ENCODE results near the gene LRRC8A.
"Not testable (repeated sequence)": the region's sequence is repeated elsewhere in the genome, so short reads cannot be mapped to it uniquely, and the experiment has no call there.

Gene LRRC8A

DNA sequence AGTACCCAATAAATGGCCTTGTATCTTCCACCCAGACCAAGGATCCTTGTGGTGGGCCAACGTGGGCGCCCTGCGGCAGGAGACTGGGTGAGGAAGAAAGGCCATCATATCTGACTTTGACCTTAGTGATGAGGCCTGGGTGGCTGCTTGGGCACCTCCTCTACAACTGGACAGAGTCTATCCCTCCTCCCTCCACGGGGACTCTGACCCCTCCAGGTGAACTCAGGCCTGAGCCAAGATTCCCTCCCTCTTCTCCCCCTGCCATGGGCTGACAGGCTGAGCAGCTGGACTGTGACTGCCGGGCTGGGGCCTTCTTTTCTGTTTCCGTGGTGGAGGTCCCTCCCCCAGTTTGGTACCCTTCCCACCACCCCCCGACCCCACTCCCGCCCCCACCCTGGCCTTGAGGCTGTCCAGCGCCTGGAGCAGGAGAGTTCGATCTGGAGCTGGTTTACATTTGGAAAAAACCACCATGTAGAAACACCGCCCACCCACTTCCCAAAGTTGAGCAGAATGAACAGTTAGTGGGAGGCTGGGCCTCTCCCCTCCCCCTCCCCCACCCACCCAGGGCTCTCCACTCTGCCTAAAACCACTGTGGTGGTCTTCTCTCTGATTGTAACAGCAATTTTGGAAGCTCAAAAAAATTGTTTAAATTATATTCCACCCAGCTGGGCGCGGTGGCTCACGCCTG lies 37.6 kb downstream of the LRRC8A start:
- in situ Hi-C loops (cut with MboI; ENCODE audit: low sequenced_read_pairs) = no loop called here

DNA sequence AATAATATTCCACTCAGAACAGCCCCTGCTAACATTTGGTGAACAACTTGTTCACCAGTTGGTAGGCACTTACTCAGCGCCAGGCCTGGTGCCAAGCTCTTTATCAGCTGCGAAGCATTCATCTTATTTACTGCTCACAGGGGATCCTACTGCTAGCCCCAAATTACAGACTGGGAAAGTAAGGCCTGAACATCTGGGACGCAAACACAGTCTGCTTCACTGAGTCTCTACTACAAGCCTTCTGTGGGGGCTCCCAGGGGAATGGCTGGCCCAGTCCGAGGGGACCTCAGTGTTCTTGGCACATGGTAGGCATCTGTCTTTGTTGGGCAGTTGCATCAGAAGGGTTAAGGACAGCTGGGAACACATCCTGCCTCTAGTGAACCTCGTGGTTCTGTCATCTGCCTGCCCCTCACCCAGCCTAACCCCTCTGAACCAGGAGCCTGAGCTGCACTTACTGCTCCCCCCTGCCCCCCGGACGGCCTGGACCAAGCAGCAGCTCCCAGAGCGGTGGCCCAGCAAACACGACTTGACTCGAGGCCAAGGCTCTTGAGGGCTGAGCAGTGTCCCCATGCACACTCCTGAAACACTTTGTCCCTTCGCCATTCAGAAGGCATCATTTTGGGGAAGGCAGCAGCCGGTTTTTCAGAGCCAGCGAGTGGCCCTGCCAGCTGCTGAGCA lies 38.6 kb downstream of the LRRC8A start, which contains the start of gene PHYHD1:
TSS of gene PHYHD1 (plus strand) at position 602 of the 678 bp plus-strand sequence. CDS start 1,342 bp downstream, outside the sequence.
- in situ Hi-C loops (cut with MboI; ENCODE audit: low sequenced_read_pairs) = no loop called here

DNA sequence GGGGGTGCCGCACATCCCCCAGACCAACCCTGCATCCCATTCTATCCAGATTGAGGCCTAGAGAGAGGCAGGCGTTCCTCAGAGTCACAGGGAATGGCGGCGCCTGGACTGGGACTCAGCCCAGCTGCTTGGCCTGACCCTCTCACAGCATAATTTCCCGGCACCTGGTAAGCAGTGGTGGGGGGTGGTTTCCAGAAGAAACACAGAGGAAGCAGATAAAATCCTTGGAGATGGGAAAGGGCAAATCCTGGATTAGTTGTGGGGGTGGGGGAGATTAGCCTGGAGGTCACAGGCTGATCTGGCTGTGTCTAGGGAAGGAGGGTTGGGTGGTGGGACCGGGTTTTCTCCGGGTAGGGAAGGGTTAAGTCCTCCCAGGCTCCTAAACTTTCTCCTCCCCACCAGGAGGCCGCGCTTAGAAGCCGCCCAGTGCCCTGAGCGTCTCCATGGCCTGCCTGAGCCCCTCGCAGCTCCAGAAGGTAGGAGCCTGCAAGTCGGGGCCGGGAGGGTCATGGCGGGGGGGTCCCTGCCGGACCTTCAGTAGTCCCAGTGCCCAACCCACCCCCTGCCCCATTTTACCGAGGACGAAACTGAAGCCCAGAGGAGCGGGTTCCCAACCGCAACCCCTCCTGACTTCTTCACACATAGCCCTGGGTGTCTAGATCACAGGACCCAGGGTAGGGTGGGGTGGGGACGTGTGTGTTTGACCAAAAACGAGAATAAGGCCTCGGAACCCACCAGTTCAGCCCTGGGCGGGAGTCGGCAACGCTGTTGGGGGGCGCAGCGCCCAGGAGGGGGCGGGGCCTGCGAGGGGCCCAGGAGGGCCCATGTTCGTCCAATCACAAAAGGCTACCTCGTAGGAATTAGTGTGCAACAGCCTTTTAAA lies 40.2 kb downstream of the LRRC8A start:
- in situ Hi-C loops (cut with MboI; ENCODE audit: low sequenced_read_pairs) = no loop called here

DNA sequence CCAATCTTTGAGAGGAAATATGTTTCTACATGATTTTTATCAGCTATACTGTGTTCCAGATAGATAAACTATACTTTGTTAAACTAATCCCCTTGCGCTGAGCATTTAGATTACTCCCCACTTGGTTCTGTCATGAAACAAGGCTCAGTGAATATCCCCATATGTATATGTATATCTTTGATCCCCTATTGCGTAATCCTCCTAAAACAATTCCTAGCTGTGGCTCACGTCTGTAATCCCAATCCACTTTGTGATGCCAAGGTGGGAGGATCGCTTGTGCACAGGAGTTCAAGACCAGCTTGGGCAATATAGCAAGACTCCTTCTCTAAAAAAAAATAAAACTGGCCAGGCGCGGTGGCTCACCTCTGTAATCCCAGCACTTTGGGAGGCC lies 41.6 kb downstream of the LRRC8A start:
- in situ Hi-C loops (cut with MboI; ENCODE audit: low sequenced_read_pairs) = no loop called here

DNA sequence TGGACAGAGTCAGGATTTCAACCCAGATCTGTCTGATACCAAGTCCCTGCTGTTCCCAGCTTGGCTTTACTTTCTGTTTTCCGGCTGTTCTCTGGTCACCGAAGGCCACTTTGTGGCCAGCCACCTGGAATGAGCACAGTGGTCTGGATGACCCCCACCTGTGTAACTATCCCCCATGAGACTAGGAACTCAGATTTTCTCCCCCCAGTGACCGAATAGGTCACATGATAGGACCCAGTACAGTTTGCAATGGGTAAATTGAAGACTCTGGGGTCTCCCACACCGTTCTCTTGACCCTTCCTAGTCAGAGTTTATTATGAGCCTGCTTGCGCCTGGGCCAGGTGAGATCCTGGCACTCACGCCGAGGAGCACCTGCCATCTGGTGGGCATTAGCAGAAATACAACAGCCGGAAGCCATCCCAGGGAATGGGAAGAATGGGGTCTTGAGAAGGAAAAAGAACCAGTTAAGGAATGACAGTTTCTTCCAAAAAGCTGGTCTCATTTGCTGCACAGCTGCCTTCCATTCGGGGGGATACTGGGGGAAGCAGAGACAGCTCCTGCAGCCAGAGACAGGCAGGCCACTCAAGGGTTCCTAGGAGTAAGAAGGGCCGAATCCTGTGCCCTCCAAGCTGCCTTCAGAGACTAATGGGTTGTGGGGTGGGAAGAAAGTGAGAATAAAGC lies 45.9 kb downstream of the LRRC8A start:
- in situ Hi-C loops (cut with MboI; ENCODE audit: low sequenced_read_pairs) = no loop called here

DNA sequence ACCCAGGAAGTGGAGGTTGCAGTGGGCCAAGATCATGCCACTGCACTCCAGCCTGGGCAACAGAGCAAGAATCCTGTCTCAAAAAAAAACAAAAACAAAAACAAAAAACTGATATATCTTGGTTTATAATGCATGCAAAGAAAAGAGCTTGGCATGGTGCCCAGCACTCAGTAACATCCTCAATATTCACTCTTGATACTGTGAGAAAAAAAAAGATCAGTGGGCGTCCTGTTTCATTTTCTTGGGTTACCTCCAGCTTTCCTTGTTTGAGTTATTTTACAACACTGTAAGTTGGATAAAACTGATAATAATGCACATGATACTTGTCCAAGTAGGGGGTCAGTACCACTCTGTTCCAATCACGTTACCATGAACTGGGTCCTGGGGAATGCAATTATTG lies 46.7 kb downstream of the LRRC8A start:
- in situ Hi-C loops (cut with MboI; ENCODE audit: low sequenced_read_pairs) = no loop called here

DNA sequence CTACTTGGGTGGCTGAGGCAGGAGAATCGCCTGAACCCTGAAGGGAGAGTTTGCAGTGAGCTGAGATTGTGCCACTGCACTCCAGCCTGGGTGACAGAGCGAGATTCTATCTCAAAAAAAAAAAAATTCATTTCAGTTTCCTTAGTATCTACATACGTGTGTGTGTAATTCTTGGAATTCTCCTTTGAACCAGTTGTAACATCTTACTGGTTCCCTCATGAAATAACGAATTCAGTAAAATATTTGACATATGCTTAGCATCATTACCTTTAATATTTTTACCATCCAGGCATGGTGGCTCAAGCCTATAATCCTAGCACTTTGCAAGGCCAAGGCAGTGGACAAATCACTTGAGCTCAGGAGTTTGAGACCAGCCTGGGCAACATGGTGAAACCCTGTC lies 47.6 kb downstream of the LRRC8A start:
- in situ Hi-C loops (cut with MboI; ENCODE audit: low sequenced_read_pairs) = no loop called here

DNA sequence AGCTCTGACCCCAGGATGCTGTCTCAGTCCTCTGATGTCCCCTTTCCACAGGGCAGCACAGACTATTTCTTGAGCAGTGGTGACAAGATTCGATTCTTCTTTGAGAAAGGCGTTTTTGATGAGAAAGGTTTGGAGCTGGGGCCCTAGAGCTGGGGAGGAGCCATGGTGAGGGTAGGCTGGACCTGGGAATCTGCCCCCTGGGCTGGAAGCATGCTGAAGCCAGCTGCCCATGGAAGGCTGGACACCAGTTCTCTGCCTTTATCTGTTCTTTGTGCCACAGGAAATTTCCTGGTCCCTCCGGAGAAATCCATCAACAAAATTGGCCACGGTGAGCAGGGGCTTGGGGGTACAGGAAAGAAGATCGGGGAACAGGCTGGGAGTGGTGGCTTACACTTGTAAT lies 51.8 kb downstream of the LRRC8A start:
- in situ Hi-C loops (cut with MboI; ENCODE audit: low sequenced_read_pairs) = no loop called here

DNA sequence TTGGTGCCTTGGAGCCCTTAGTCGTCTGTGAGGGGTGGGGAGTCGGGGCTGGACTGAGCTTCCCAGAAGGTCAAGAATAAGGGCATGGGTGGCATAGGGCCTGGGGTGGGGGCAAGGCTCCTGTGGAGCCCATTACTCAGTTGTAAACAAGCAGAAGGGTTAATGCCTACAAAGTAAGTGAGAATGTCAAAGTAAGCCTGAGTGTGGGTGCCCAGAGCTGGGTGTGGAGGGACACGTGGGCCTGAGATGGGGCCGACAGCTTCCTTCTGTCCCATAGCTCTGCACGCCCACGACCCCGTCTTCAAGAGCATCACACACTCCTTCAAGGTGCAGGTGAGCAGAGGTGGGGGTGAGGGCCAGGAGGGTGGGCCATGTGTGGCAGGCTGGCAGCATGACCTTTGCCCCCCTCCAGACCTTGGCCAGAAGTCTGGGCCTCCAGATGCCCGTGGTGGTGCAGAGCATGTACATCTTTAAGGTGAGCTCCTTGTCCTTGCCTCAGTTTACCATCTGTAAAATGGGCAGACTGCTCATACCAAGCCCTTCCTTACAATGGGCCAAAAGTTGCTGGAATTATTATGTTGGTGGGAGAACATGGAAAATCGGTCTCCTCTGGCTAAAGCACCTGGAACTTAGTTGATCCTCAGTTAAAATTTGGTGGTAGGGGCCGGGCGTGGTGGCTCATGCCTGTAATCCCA lies 54.4 kb downstream of the LRRC8A start:
- in situ Hi-C loops (cut with MboI; ENCODE audit: low sequenced_read_pairs) = no loop called here

DNA sequence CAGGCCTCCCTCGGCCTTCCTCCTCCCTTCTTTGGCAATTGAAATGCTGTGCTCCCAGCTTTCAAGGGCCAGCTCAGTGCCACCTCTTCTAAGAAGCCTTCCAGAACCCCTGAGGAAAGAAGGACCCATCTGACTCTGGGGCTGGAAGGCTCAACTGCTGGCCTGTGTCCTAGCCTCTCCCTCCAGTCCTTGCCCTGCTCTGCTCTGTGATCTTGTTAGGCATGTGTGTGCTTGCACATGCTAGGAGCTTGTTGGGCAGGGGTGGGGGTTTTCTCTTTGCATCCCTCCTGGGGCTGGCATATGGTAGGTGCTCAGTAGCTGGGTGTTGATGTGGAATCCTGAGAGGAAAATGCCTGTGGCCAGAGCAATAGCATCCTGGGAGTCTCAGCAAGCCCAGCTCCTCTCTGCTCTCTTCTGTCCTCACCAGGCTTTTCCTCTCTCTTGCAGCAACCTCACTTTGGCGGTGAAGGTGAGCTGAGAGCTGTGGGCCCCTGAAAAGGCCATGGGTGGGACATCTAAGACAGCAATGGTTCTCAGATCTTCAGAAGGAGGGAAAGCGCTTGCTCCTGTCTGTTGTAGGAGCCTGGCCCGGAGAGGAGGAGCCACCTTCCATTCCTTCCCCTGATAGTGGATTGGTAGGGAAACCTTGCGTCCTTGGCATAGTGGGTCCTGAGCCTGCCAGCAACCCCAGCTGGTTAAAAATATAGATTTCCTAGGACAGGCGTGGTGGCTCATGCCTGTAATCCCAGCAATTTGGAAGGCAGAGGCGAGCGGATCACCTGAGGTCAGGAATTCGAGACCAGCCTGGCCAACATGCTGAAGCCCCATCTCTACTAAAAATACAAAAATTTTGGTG lies 55.6 kb downstream of the LRRC8A start:
- in situ Hi-C loops (cut with MboI; ENCODE audit: low sequenced_read_pairs) = no loop called here

DNA sequence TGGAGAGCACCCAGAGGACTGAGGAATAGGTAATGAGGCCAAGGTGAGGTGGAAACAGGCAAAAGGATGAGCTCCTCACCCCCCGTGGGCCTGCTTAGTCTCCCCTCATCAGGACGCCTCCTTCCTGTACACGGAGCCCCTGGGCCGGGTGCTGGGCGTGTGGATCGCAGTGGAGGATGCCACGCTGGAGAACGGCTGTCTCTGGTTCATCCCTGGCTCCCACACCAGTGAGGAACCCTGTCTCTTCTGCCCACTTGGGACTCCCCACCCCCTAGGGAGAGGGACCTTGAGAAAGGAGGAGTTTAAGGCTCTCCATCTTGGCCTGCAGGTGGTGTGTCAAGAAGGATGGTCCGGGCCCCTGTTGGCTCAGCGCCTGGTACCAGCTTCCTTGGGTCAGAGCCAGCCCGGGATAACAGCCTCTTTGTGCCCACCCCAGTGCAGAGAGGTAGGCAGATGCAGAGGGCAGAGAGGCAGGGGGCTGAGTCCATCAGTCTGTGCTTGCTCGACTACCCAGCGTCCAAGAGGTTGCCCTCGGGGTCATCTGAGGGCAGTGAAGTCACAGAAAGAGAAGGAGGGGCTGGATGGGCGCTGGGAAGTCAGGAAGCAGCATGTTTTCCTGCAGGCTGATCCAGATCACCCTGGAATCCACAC lies 58.5 kb downstream of the LRRC8A start:
- in situ Hi-C loops (cut with MboI; ENCODE audit: low sequenced_read_pairs) = no loop called here

DNA sequence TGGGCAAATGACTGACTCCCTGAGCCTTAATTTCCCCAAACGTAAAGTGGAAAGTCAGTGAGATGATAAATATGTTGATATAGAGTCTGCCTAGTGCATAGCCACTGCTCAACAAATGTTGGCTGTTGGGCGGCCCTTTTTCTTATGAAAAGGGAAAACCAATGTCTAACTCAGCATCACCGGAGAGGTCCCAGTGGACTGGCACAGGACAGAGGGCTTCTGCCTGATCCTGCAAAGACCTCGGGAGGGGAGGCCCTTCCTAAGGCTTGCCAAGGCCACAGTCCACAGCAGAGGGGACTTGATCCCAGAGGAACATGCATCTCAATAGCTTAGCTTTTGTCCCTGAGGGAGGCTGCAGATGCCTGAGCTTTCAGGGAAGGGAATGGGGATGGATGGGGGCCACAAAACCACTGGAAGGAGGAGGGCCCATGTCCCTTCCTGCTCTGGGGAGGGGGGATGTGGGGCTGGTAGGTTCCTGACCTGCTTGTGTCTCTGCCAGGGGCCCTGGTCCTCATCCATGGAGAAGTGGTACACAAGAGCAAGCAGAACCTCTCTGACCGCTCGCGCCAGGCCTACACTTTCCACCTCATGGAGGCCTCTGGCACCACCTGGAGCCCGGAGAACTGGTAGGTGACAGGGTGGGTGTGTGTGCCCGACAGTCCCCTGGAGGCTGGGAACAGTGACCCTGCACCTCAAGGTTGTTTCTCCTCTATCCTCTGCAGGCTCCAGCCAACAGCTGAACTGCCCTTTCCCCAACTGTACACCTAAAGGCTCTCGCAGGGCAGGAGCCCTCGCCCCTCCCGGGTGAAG lies 59.2 kb downstream of the LRRC8A start:
- in situ Hi-C loops (cut with MboI; ENCODE audit: low sequenced_read_pairs) = no loop called here

DNA sequence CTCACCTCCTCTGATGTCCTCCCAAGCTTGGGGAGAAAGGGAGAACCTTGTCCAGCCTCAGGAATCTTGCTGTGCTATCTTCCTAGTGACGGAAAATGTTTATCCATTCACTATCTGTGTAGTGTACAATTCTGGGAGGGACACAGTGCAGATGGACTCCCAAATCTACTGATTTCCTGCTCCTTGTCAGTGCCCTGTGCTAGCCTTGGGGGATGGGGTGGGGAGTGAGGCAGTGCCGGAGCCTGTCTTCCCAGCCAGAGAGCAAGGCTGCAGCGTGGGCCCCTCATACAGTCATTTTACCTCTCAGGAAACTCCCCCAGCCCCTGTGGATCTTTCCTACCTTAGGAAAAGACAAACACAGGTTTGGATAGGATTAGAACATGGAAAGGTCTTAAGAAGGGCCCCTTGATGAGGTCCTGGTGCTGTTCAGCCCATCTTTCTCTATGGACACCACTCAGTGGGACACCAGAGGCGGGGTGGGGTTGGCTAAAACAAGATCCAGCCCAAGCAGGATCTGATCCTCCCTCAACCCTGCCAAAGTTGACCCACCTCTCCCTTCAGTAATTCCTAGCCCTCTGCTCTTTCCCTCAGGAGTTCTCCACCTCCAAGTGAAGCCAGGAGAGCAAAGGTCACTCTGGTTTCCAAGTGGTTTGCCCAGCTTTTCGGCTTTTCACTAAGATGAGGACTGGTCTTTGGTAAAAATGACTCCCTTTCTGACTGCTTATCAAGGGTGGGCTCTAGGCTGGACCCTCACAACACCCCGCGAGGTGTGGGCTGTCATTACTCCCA lies 62.1 kb downstream of the LRRC8A start:
- in situ Hi-C loops (cut with MboI; ENCODE audit: low sequenced_read_pairs) = no loop called here

DNA sequence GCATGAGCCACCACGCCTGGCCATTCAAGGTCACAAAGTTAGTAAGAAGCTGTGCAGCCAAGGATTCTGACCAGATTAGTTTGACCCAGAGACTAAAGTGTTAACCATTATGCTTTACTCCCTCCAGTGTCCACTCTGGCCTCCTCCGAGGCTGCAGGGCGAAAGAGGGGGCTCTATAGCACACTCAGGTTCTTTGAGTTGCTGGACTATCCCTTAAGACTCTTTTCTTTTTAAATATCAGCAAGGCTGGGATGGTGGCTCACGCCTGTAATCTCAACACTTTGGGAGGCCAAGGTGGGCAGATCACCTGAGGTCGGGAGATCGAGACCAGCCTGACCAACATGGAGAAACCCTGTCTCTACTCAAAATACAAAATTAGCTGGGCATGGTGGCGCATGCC lies 63.0 kb downstream of the LRRC8A start:
- in situ Hi-C loops (cut with MboI; ENCODE audit: low sequenced_read_pairs) = not testable (repeated sequence)

DNA sequence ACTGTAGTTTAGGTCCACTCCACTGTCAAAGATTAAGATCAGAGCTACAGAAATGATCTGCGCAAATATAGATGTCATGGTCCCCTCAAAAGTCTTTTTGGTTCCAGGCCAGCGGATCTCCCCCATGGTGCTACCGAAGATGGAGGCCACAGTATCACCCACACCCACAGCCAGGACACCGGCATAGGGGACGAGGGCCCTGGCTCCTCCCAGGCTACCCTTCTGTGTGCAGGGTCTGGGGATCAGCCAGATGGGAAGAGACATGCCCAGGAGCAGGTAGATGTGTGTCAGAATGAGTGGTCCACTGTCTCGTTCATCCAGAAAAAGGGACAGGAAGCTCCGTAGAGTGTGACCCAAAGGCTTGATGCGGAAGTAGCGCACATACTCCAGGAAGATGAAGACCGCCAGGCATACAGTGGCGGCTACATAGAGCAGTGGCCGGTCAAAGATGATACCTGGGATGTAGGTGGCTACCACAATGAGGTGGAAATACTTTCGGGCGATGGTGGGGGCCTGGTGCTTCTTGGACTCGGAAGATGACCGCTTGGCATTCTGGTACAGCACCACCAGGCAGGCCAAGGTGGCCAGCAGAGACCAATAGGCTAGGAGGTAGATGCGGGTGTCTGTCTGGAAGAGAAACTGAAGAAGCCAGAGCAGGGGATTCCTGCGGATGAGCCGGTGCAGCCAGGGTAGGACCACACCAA lies 64.0 kb downstream of the LRRC8A start:
- in situ Hi-C loops (cut with MboI; ENCODE audit: low sequenced_read_pairs) = no loop called here

DNA sequence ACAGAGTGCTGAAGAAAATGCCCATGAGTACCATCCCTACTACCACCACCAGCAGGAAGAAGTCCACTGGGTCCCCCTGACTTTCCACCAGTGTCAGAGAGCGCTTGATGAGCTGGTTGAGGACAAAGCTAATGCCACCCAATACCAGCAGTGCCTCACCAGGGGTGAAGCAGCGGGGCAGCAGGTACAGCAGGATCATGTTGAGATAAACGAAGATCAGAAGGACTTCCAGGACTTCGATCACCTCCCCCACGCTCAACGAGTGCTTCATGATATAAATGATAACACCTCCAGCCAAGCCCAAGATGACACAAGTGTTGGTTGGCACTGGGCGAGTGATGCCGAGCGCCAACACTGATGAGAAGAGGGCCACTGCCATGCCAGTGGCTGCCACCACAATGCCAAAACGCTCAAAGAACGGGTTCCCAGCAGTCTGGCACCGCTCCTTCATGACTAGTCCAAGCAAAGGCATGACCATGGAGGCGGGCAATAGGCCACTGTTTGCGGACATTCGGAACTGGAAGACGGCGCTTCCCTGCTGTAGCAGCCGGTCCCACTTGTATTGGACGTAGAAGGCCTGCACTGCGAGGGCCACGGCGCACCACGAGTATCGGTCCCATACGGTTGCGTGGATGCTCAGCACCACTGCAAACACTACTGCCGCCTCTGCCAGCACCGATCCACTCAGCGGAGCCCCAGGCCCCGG lies 64.8 kb downstream of the LRRC8A start:
- in situ Hi-C loops (cut with MboI; ENCODE audit: low sequenced_read_pairs) = no loop called here

DNA sequence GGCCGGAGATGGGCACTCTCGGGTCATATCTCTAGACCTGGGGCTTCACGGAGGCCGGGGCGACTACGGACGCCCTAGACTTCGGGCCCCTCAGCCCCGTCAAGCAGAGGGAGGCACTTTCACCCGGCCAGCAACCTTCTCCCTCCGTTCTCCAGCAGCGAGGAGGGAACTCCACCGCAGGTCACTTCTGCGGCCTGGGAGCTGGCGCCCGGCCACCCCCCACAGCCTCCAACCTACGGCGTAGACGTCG lies 65.3 kb downstream of the LRRC8A start:
- in situ Hi-C loops (cut with MboI; ENCODE audit: low sequenced_read_pairs) = no loop called here

Data from HL-60/S4 treated with retinoic acid at 250 ng/mL for 4 days and 3 days (cell line).